Activated CD4-positive, alpha-beta T cell treated with anti-CD3 and anti-CD28 coated beads, Interleukin-2, Interleukin-6, amounts not matched to agents 100 ng/mL and 50 ng/mL, durations not matched to agents 16 hours and 8 hours (primary cell): Measurements from ENCODE around the gene KLHL2.
"Not testable (repeated sequence)": the region's sequence is repeated elsewhere in the genome, so short reads cannot be mapped to it uniquely, and the experiment has no call there.

Experiments
- DNase-seq: peaks from one replicate; pipeline ENCODE4 v3.0.0-alpha.2; 2020

The KLHL2 gene

DNA sequence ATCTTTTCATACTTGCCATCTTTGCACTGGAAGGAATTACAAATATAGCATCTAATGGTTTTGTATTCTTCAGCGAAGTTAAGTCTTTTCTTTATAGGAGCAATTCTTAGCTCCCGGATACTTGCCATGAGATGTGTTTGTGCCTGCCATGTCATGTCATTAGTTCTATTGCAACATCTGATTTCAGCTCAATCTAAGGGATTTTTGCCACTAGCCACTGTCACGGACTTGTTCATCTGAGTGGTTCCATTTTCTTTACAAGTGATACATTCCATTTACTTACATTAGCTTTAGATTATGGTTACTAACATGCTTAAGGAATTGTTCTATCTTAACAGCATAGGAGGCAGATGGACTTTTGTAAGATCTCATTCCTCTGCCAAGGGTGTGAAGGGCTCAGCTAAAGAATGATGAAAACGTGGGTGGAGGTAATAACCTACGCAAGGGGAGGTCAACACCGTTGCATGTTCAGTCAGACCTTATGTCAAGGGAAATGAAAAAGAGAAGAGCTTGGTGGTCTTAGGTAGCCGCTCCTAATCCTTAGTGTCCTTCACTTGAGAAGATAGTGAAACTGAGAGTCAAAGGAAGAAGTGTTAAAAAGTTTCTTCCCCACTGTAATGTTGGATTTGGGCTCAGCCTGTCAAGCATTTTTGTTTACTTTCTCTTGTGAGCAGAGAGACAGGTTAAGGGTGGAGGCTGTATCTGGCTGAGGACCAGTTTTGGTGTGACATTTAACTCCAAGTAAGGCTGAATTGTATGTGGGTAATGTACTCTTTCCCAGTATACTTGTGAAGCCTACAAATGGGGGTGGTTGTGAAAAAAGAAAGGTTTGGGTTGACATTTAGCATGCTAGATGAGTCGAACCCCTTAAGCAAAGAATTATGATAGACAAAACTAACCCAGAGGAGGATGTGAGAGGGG lies 3.6 kb upstream of the KLHL2 start:
- DNase-seq = no peak

DNA sequence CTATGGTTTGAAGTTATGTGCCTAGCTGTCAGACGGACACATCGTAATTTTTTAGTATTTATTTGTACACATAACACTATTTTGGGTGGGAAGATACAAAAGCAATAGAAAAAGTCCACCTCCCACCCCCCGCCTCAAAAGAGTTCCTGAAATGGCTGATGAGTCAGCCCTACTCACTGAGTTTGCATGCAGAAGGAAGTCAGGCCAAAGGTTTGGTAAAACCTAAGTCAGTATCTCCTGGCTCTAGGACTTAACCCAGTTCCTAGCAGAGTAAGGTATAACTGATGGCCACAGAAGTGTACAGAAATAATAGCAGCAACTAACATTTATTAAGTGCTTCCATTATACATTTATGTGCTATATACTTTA lies 2.9 kb upstream of the KLHL2 start:
- DNase-seq = no peak

DNA sequence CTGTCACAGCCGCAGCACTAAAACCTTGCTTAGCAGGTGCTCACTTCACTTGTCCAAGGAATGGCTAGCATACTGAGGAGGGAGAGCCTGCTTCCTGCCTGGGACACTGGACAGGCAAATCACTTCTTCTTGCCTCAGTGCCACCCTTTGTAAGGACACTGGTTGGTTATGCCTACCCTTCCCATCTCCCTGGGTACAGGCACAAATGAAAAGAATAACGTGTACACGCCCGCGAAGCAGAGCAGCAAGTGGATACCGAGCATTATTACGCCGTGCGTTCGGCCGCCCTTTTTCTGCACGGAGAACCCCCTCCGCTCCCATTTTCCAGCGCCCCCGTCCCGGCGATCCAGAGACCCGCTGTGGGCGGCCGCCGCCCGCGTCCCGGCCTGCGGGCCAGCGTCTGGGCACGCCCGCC lies 338 bp upstream of the KLHL2 start:
- no peak for DNase-seq

DNA sequence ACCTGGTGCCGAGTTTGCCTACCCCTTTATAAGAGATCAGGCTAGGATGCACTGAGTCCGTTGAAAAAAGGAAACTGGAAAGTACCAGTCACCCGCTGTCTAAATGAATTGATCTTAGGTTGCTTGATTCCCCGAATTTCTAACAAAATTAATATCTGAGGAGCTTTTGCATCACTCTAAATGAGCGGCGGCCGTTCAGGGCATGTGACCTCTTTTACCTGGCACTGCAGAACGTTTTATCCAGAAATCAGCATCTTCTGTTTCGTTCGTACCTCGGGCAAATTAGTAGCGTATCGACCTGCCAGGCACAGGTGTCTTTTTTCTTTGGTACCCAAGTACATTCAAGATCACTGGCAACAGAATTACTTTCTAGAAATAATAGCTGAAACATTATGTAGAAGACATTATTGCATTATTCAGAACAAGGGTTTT lies 876 bp downstream of the KLHL2 start:
- no peak for DNase-seq

DNA sequence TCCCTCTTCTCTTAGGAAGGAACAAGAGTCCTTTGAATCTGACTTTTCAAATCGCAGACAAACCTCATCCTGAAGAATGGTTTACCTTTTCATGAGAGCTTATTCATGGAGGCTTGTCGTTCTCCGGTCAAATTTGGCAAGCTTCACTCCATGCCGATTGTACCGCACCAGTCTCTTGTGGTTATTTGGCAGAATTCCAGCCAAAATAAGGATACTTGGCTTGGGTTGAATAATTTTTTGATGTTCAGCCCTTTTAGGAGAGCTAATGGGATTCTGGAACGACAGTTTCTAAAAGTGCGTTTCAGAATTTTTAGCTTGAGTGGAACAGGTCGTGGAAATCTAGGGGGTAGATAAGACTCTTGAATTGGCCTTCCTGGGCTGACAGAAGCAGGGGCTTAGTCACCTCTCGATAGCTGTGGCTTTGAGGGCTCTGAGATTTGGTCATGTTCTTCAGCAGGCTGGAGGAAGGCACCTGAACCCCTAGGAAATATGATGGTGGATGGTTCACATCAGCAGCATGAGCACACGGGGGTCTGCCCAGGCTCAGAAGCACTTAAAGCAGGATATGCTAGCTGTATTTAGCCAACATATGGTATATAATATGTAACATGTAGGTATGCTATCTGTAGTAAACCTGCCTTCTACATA lies 1.5 kb downstream of the KLHL2 start:
- peak; percentile 61 for DNase-seq

DNA sequence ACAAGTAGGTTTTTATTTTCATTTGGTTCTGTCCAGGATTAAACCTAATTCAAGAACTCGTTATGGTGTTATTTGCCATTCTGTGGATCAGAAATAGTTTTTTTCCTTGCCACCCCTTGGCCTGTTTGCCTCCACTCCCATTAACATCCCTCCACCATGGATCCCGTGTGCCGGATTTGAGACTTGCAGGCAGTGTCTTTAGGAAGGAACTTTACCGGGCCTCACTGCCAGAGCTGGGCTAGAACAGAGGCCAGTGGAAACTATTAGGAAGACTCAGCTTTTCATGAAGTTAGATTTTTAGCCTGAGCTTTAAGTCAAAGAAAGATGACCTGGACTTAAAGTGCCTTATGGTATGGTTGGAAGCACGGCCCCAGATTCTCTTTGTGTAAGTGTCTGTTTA lies 2.4 kb downstream of the KLHL2 start:
- no peak for DNase-seq

DNA sequence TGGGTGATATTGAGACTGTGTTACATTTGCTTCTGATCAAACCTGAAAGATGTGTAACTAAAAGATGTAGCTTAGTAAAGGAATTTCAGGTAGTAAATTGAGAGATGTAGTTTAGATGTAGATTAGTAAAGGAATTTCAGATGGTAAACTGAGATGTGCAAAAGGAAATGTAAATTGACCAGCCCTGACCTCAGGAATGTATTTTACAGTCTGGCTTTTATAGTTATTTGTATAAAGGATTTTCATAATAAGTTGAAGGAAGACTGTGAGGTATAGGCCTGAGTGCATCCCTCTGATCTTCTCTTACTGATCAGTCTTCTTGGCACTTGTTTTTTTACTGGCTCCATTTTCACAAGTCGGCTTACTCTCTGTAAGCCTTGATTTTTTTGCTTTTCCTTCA lies 3.2 kb downstream of the KLHL2 start:
- no peak for DNase-seq

DNA sequence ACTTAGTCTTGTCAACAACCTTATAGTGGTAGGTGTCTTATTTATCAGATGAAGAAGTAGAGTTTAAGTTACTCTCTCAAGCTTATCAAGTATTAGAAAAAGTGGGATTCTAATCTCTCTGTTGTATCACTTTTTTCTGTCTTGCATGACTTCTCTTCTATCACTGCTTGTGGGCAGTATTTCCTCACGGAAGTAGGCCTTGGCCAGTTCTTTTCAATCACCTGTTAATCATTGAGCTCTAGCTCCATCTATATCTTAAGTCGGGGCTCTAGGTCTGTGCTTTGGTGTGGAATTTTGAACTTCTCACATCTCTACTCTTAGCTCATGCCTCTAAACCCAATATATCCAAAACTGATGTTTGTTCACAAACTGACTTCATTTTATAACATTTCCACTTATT lies 5.3 kb downstream of the KLHL2 start:
- DNase-seq = not testable (repeated sequence)

DNA sequence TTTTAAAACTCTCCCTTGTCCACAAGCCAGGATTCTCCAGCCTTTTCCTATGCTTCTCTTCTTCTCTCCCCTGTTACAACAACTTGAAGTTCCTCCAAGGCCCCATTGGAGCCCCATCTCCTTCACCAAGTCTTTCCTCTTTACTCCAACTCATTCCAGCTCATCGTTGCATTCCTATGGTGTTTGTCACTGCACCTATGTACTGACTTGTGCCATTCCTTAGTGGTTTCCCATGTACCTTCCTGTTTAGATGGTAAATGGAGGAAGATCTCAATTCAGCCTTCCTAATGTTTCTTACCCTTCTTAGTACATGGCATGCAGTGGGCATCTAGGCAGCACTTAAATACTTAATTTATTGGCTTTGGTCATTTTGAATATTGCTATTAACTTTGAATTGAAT lies 6.0 kb downstream of the KLHL2 start:
- DNase-seq = not testable (repeated sequence)

DNA sequence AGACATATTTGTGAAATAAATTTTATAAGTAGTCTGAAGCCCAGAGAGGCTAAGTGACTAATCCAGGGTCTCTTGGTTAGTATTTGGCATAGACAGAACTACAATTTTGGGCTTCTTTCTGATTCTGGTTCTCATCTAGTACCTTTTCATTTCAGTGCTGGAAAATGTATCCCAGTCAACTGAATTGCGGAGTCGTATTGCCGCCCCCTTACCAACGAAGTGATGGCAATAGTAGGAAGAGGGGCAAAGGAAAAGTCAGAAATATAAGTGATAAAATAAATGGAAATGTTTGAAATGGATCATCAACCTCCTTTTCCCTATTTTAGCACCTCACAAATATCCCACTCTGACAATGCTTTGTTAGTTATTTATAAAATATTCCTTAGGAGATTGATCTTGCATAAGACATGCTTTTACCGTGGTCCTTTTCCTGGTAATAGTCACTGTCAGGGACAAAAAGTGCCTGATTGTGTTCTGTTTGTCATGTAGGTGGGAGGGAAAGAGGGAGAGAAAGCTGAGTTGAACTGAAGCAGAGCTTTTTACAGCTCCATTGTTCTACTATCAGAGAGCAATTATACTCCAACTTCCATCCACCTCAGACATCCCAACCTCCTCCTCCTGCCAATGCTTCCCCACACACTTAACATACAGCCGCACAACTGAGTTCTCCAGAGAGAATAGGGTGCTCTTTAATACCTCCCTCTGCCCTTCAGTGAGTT lies 6.8 kb downstream of the KLHL2 start:
- not testable (repeated sequence) for DNase-seq

DNA sequence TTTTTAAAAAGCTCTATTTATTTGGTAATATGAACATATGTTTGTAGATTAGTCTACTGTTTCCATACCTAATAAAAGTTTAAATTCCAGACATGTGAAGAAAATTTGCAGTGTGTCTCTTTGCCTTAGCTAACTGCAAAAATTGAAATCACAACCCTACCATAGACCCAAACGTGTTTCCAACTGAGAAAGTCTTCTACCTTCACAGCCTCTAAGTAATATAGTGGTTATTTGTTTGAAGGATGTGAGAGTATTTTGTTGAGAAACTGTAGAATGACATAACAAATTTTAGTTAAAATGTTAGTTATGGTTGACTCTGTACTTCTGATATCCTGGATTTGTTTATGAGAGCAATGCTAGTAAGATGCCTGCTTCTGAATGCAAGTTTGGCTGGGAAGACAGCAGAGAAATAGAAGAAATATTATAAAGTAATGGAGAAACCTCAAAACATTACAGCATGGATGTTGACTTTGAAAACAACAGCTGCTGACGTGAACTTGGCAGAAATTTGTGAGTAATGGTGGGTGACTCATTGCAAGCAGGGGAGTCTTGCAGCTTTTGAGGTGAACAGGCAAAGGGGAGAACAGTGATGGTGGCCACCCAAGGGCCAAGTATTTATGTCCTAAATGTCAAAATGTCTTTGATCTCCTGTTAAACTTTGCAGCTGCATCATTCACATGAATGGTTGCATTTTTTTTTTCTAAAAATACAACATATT lies 7.8 kb downstream of the KLHL2 start:
- DNase-seq = peak; percentile 66

DNA sequence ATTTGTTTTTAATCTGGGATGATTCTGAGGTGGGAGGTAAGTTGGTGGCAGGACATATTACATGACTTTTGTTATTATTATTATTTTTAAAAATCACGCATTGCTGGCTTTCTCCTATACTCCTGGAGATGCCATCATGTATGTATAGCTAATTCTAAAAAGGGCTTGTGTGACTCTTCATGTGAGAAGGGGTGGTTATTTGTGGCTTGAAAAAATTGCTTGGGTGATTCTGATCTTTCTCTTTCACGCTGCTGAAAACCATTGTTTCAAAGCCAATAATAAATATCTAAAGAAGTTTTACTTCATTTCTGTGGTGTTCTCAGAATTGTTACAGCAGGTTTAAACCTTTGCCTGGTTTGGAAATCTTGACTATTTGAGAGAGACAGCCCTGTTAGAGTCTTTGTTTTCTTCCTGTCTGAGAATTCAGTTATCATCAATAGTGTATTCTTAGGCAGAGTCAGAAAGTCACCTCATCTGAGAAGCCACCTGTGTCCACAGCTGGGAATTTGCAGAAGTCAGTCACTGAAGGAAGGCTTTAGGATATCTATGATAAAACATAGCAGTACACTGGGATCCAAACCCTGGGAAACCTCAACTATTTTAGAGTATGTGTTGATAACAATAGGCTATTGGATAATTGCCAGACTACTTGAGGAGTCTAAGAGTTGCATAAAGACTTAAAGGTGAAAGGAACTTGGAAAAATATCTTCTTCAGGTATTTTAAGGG lies 8.6 kb downstream of the KLHL2 start:
- DNase-seq = not testable (repeated sequence)

DNA sequence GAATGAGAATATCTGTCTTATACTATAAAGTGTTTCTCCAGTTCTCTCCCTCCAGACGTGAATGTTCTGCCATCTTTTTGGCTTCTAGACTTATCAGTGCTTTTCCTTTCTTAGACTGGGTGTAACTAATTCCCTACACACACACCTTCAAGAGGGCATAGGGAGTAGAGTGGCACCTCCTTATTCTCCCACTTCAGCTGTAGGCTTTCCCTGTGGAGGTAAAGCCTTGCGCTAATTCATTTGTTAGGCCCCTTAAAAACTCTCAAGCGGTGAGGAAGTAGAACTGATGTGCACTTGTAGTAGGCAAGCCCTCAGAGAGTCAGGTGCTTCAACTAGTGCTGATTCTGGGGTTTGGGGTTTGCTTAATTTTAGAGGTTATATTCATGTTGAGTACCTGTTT lies 10.0 kb downstream of the KLHL2 start:
- no peak for DNase-seq

DNA sequence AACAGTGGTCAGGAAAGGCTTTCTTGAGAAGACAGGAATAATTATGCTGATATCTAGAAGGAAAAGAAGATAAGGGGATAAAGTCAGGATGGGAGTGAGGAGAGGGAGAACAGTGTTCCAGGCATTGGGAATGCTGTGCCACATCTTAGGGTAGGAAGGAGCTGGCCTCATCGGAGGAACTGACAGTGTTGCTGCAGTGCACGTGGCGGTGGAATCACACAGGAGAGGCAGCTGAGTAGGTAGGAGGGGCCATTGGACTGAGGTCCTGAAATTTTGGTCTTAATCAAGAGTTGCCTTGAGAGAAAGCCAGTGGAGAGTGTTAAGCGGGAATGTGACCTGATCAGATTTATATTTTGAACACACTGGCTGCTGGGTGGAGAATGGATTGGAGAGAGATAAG lies 13.9 kb downstream of the KLHL2 start:
- not testable (repeated sequence) for DNase-seq

DNA sequence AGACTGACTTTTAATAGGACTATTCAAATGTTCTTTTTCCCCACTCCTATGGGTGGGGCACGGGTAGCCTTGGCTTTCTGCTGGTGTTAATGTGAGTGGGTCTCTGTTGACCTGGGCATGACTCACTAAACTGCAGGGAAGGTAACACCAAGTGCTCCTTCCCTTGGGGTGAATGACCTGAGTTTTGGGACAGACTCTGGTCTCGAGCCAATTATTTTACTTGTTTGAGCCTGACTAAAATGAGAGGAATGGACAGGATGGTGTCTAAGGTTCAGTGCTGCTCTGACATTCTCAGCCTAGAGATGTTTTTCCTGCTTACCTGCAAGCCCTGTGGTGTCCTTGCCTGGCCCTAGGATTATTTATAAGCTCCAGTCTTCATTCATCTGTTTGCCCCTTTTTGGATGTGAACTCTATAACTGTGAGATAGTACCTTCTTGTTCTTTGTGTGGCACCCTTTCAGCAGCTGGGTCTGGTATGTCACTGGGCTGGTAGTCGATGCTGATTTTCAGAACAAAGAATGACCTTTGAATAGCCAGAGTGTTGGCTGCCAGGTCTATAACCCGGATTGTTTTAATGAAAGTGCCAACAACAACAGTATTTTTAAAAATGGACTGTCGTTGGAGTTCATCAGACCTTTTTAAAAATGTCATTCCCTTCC lies 14.8 kb downstream of the KLHL2 start:
- not testable (repeated sequence) for DNase-seq

DNA sequence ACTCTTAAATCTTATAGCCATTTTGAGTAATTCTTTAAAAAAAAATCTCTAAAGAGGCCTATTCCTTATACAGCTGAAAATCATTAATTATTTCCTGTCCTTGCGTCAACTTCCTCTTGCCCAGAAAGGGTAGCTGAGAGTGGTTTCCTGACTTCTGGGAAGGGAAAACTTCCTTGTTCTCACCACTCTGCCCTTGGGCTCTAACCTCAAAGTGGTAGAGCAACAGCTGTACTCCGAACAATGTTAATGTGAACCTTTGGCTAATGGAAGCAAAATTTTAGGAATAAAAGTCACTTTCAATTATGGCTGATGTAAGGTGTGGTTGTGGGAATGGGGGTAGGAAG lies 15.3 kb downstream of the KLHL2 start:
- peak; percentile 29 for DNase-seq

DNA sequence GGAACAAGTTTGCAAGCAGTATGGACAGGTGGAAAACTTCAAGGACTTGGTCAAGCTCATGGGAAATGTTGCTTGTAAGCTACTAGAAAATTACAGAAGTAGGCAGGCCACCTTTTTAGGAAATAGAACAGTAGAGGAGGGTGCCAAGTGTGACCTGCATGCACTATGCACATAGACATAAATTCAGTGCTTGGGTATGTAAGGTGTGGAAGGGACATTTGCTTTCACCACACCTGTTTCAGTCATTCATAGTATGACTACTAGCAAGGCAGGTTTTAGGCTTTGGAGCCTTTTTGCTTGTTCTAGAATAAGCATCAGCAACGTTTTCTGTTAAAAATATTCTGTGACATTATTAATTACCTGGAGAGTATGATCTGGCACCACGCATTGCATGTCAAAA lies 20.0 kb downstream of the KLHL2 start:
- not testable (repeated sequence) for DNase-seq

DNA sequence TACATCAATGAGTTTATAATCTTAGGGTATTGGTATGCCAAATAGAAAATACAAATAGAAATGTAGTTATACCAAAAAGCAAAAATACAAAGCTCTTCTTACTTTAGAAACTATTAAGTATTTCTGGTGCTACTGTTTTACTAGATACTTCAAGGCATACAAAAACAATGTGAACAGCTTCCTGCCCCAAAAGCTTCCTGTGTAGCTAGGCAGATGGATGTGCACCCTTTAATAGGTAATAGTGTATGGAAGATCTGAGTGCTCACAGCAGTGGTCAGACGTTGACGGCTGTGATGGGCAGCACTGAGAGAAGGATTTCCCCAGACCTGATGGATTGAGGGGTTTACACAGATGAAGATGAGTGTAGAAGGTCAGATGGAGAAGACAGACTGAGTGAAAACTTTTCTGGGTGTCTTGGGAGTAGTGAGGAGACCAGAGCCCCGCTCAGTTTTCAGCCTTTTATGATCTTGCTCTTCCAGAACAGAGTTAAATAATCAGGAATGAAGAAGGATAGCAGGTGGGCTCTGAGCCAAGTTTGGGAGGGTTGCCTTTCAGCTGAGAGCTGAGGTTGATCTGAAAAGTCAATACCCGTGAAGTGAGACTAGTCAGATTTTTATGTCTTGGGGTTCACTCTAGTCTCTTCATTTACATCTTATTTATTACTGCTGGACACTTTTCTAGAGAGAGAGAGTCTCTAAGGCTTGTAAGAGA lies 22.3 kb downstream of the KLHL2 start:
- DNase-seq = not testable (repeated sequence)

DNA sequence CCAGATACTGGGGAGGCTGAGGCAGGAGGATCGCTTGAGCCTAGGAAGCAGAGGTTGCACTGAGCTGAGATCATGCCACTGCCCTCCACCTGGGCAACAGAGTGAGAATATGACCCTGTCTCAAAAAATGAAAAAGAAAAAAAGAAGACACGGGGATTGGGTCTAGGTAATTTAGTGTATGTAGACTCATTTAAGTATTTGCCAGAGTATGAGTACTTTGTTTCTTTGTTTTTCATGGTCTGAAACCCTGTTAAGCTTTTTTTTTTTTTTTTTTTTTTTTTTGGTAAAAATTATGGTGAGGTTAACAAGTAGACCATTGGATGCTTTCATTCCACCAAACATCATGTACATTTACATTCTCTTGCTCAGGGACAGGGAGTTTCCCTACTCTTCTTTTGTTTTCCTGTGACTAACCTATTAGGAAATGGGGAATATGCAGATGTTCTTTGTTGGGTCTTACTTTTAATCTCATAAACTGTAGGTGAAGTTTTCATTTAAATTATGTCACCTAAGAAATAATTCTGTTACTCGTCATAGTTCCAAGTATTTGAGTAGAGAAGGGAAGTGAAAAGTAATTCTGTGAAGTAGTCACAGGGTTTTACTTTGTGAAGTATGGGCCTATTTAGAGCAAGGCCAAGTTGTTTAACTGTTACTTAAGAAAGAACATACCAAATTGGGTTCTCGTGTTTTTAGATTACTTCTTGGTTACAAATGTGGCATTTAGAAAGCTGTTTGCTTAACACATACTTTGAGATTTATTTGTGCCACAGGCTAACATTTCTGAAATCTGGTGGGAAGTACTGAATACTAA lies 25.5 kb downstream of the KLHL2 start:
- DNase-seq = peak; percentile 42

DNA sequence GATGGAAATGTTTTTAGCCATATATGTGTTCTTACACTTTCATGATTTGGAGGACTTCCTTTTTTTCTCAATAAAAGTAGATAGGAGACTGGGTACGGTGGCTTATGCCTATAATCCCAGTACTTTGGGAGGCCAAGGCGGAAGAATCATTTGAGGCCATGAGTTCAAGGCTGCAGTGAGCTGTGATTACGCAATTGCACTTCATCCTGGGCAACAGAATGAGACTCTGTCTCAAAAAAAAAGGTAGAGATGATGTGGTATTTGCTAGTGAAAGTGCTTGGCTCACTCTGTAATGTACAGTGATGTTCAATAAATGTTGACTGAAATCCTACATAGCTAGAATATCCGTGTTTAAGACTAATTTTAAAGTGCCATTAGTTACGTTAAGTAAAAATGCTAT lies 27.4 kb downstream of the KLHL2 start:
- DNase-seq = no peak
